ENCODE measurements around the gene PRKAR2B. TPM values are rescaled to one million over a fixed set of nuclear protein-coding genes. Genes with fewer than 3 reads are reported as not detected.
"Not testable (repeated sequence)": the region's sequence is repeated elsewhere in the genome, so short reads cannot be mapped to it uniquely, and the experiment has no call there.

The PRKAR2B gene
- total RNA-seq, 1 donor = 2.7 TPM

DNA sequence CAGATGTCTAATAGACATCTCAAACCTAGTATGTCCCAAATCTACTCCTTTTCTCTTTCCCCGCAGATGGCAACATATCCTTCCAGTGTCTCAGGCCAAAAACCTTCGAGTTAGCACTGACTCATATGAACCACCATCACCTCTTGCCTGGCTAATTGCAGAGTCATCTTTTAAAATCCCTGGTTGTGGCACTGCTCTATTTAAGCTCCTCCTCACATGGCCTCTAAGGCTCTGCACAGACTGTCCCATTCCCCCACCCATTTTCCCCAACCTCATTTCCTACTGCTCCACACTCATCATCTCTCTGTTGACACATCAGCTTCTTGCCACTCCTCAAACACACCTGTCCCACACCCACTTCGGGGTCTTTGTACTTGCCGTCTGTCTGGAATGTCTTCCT lies 107.5 kb downstream of the PRKAR2B start:
- TF ChIP-seq, protein P1, sequence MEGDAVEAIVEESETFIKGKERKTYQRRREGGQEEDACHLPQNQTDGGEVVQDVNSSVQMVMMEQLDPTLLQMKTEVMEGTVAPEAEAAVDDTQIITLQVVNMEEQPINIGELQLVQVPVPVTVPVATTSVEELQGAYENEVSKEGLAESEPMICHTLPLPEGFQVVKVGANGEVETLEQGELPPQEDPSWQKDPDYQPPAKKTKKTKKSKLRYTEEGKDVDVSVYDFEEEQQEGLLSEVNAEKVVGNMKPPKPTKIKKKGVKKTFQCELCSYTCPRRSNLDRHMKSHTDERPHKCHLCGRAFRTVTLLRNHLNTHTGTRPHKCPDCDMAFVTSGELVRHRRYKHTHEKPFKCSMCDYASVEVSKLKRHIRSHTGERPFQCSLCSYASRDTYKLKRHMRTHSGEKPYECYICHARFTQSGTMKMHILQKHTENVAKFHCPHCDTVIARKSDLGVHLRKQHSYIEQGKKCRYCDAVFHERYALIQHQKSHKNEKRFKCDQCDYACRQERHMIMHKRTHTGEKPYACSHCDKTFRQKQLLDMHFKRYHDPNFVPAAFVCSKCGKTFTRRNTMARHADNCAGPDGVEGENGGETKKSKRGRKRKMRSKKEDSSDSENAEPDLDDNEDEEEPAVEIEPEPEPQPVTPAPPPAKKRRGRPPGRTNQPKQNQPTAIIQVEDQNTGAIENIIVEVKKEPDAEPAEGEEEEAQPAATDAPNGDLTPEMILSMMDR (IDR thresholded peaks at IDR 0.05; ENCODE audit: insufficient read depth, low read length) = no peak
- H3K4me3 ChIP-seq (ENCODE audit: low read depth, low read length) = no peak overlapping the region
- DNase-seq (ENCODE audit: low read depth) = peak; percentile 24

DNA sequence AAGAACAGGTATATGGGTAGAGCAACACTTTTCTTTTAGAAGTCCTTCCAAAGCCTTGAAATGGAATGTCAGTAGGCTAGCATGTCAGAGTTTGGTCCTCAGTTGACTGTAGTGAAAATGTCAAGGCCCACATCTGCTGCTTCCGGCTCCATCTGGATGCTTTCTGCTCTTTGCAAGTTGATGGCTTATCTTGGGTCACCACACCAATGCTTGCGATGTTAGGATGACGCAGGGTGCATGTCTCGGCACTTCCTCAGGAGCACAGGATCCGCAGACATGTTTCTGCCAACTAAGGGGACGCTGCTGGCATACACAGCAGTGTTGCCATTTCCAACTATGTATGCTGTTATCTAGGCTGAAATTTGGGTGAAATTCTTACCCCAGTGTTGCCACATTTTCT lies 110.3 kb downstream of the PRKAR2B start:
- H3K4me3 ChIP-seq (ENCODE audit: low read depth, low read length) = no peak overlapping the region
- TF ChIP-seq, protein P1 (IDR thresholded peaks at IDR 0.05; ENCODE audit: insufficient read depth, low read length) = no peak
- no peak for DNase-seq (ENCODE audit: low read depth)

DNA sequence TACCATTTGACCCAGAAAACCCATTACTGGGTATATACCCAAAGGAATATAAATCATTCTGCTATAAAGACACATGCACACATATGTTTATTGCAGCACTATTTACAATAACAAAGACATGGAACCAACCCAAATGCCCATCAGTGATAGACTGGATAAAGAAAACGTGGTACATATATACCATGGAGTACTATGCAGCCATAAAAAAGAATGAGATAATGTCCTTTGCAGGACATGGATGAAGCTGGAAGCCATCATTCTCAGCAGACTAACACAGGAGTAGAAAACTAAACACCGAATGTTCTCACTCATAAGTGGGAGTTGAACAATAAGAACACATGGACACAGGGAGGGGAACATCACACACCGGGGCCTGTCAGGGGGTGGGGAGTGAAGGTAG lies 111.2 kb downstream of the PRKAR2B start:
- DNase-seq (ENCODE audit: low read depth); H3K4me3 ChIP-seq (ENCODE audit: low read depth, low read length): not testable (repeated sequence)

DNA sequence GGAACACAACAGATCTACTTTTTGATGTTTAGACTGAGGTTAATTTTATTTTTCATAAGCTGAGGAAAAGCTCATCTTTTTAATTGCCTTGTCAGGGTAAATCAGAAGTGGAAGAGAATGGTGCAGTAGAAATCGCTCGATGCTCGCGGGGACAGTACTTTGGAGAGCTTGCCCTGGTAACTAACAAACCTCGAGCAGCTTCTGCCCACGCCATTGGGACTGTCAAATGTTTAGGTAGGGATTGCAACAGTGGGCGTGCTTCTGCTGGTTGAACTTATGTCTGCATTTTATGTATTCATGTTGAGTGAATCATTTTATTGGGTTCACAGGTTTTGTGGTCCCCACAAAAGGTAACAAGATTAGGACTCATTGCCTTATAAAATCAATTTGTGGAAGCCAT lies 112.6 kb downstream of the PRKAR2B start:
- TF ChIP-seq, protein P1 (IDR thresholded peaks at IDR 0.05; ENCODE audit: insufficient read depth, low read length) = no peak
- H3K4me3 ChIP-seq (ENCODE audit: low read depth, low read length) = no peak overlapping the region
- no peak for DNase-seq (ENCODE audit: low read depth)

DNA sequence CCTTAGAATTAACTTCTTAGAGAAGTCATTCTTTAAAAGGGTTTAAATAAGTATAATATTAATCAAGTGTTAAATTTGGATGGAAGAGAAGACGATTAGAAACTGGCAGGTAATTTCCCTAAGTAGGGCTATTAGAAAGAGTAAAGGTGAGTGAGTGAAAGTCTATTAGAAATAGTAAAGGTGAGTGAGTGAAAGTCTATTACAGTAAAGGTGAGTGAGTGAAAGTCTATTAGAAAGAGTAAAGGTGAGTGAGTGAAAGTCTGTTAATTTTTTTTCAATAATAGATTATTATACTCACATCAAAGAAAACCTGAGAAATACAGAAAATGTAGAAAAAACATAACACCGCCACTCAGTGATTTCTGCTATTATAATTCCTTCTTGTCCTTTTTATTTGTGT lies 113.5 kb downstream of the PRKAR2B start:
- DNase-seq (ENCODE audit: low read depth) = no peak

DNA sequence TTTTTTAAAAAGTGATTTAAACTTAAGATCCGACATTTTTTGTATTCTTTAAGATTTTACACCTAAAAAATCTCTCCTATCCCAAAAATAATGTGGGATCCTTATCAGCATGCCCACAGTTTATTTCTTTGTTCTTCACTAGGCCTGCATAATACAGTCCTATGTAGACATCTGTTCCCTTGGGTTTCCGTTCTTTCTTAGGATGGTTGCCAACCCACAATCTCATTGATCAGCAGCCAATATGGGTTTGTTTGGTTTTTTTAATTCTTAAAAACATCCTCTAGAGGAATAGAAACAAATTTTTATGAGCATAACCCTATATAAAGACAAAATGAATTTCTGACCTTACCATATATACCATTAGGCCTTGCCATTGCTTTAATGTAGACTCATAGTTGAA lies 115.9 kb downstream of the PRKAR2B start:
- TF ChIP-seq, protein P1 (IDR thresholded peaks at IDR 0.05; ENCODE audit: insufficient read depth, low read length) = no peak
- no peak for DNase-seq (ENCODE audit: low read depth)
- no peak overlapping the region for H3K4me3 ChIP-seq (ENCODE audit: low read depth, low read length)

More for the DNA sequence above, 113.5 kb downstream of the PRKAR2B start:
- TF ChIP-seq, protein P1 (IDR thresholded peaks at IDR 0.05; ENCODE audit: insufficient read depth, low read length) = no peak
- no peak overlapping the region for H3K4me3 ChIP-seq (ENCODE audit: low read depth, low read length)

DNA sequence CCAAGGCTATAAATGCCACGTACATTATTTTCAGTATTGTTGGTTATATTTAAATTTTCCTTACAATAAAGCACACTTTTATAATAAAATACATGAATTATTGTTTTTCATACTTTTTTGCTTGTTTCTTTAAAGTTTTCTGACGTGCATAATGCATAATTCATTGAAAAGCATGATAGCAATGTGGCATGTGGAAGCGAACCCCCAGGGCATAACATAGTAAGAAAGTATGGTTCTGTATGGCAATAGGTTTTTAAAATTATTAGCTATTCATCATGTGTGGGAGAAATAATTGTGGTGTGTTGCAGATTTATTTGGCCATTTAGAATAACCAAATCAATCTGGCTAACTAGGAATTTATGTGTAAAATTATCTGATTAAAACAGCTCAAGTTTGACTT lies 116.9 kb downstream of the PRKAR2B start:
- no peak for DNase-seq (ENCODE audit: low read depth)
- no peak overlapping the region for H3K4me3 ChIP-seq (ENCODE audit: low read depth, low read length)
- TF ChIP-seq, protein P1 (IDR thresholded peaks at IDR 0.05; ENCODE audit: insufficient read depth, low read length) = no peak

Data from fibroblast of the aortic adventitia (primary cell).